Kidney epithelial cell (primary cell): ENCODE measurements around the gene ZNRF2. TPM values are rescaled to one million over a fixed set of nuclear protein-coding genes. Genes with fewer than 3 reads are reported as not detected.
"Not testable (repeated sequence)": the region's sequence is repeated elsewhere in the genome, so short reads cannot be mapped to it uniquely, and the experiment has no call there.

Source experiments
- DNase-seq: peaks from one replicate; pipeline ENCODE4 v3.0.0-alpha.2; 2010; ENCODE audit warnings: low read depth
- H3K27me3 ChIP-seq: 2 replicates; pipeline ENCODE4 v1.6.0; 2011; ENCODE audit warnings: low read length; ENCODE audit not compliant: control insufficient read depth, insufficient read depth
- H3K36me3 ChIP-seq: 2 replicates; pipeline ENCODE4 v1.5.1; 2011; ENCODE audit warnings: low read length; ENCODE audit not compliant: control insufficient read depth, insufficient read depth
- H3K4me3 ChIP-seq: 2 replicates; pipeline ENCODE4 v1.5.1; 2011; ENCODE audit warnings: low read depth, mild to moderate bottlenecking, control low read depth, low read length
- total RNA-seq: library from RNA; depleted of rRNA; stranded (reverse); fragments of >200 nt; gene quantifications from 2 replicates; pipeline ENCODE4 v1.2.3, GENCODE V29; 2015
- TF ChIP-seq, protein P1 (sequence below): IDR thresholded peaks from 2 replicates; pipeline ENCODE4 v1.5.1; 2011; ENCODE audit warnings: mild to moderate bottlenecking, moderate library complexity, low read length, control low read depth, inconsistent platforms; ENCODE audit not compliant: insufficient read depth, poor library complexity, severe bottlenecking

Gene ZNRF2
- total RNA-seq, 1 donor from 2014 or later: 11.2 TPM

DNA sequence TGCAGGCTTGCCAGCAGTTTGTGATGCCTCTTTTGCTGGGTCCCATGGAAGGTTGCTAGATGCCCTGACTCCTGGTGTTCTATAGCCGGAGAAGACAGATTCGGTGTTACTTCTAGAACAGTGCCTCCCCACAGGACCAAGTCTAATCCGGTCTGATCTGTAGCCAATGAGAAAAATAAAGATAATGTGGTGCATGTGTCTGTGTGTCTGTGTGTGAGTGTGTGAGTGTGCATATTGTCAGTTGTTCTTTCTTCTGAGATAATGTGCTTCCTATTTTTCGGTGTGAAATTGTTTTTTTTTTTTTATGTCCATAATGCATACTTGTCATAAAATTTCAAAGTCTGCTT is 29.7 kb upstream of the ZNRF2 start:
- H3K36me3 ChIP-seq: no peaks in the 10 kb centered on the region
- TF ChIP-seq, protein P1, sequence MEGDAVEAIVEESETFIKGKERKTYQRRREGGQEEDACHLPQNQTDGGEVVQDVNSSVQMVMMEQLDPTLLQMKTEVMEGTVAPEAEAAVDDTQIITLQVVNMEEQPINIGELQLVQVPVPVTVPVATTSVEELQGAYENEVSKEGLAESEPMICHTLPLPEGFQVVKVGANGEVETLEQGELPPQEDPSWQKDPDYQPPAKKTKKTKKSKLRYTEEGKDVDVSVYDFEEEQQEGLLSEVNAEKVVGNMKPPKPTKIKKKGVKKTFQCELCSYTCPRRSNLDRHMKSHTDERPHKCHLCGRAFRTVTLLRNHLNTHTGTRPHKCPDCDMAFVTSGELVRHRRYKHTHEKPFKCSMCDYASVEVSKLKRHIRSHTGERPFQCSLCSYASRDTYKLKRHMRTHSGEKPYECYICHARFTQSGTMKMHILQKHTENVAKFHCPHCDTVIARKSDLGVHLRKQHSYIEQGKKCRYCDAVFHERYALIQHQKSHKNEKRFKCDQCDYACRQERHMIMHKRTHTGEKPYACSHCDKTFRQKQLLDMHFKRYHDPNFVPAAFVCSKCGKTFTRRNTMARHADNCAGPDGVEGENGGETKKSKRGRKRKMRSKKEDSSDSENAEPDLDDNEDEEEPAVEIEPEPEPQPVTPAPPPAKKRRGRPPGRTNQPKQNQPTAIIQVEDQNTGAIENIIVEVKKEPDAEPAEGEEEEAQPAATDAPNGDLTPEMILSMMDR: no peak
- H3K4me3 ChIP-seq: no peak overlapping the region
- DNase-seq: no peak
- no peaks in the 10 kb centered on the region for H3K27me3 ChIP-seq

GRCh38 chr7:30255064-30255769 is 29.2 kb upstream of the ZNRF2 start:
- DNase-seq: no peak
- Histone ChIP-seq H3K27me3 (no peaks in the 10 kb centered on the region), H3K36me3 (no peaks in the 10 kb centered on the region), H3K4me3 (no peak overlapping the region)
- TF ChIP-seq, protein P1: no peak

GRCh38 chr7:30256349-30256858 is 28.0 kb upstream of the ZNRF2 start:
- no peaks in the 10 kb centered on the region for H3K27me3 ChIP-seq
- no peak for DNase-seq
- TF ChIP-seq, protein P1: no peak
- H3K36me3 ChIP-seq: no peaks in the 10 kb centered on the region
- no peak overlapping the region for H3K4me3 ChIP-seq

DNA sequence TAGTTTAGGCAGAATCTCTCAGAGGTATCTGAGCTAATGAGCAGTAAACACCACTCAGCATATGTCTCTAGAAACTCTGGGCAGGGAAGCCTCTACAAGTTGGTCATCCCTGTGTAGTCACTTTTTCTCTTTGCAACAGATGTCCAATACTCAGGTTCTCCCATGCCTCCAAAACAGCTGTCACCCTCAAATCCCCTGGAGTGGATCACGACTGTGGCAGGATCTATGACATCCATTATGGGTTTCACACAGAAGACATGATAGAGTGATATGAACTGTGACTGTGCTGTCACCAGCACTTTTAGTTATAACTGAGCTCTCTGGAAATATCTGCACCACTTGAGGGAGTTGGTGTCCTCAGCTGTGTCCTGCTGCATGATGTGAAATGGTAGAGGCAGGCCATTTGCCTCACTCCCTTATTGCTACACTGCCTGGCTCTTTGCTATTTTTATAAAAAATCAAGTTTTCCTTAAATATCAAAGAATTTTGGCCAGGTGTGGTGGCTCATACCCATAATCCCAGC is 24.1 kb upstream of the ZNRF2 start:
- TF ChIP-seq, protein P1: no peak
- Histone ChIP-seq H3K36me3 (no peaks in the 10 kb centered on the region), H3K27me3 (no peaks in the 10 kb centered on the region), H3K4me3 (no peak overlapping the region)
- DNase-seq: no peak

DNA sequence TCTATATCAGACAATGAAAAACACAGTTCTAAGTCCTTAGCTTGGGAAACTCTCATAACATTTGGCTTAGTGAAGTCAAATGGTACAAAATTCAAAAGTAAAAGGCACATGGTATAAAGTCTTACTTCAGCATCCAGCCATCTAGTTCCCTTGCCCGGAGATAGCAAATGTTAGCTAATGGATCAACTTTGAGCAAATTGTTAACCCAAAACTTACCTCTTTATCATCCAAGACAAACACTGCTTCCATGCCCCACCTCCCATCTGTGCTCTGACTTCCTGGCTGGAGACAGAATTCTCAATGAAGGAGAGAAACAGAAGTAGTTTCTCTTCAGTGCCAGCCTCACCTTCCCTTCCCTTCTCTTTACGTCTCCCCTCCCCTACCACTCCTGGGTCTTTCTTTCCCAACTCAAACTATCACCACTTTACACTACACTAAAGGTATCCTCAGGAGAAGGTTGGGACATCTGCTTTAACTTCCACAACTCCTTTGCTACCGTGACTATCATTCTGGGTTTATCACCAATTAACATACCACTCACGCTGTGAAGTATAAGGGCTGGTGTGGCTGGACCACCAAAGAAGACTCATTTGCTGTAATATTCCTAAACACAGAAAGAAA is 21.2 kb upstream of the ZNRF2 start:
- TF ChIP-seq, protein P1: no peak
- Histone ChIP-seq H3K27me3 (no peaks in the 10 kb centered on the region), H3K4me3 (no peak overlapping the region), H3K36me3 (no peaks in the 10 kb centered on the region)
- no peak for DNase-seq

DNA sequence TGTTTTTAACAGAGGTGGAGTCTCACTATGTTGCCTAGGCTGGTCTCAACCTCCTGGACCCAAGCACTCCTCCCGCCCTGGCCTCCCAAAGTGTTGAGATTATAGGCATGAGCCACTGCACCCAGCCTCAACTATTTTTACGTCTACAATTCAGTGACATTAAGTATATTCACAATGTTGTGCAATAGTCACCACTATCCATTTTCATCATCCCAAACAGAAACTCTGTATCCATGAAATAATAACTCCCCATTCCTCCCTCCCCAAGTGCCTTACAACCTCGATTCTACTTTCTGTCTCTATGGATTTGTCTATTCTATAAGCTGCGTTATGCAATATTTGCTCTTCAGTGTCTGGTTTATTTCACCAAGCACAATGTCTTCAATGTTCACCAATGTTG is 20.3 kb upstream of the ZNRF2 start:
- no peaks in the 10 kb centered on the region for H3K27me3 ChIP-seq
- H3K36me3 ChIP-seq: no peaks in the 10 kb centered on the region
- TF ChIP-seq, protein P1: no peak
- DNase-seq: no peak
- H3K4me3 ChIP-seq: no peak overlapping the region

- H3K4me3 ChIP-seq, H3K36me3 ChIP-seq, H3K27me3 ChIP-seq, DNase-seq: not testable (repeated sequence)
Measured at GRCh38 chr7:30265189-30265588, 19.2 kb upstream of the ZNRF2 start.
